IMR-90 (cell line): ENCODE results near the gene PHC2. TPM values are rescaled to one million over a fixed set of nuclear protein-coding genes. Genes with fewer than 3 reads are reported as not detected.

Experiments
- ELK1 ChIP-seq: fragments of 150-350 bp; IDR thresholded peaks from 2 replicates; pipeline ENCODE4 v1.6.1; 2016; ENCODE audit warnings: low read depth, mild to moderate bottlenecking, low read length, moderate library complexity, borderline replicate concordance
- polyA plus RNA-seq, 3 experiments: library from polyadenylated mRNA; depleted of rRNA; stranded (reverse); fragments of >200 nt; gene quantifications; 2 replicates each; pipeline ENCODE4 v1.2.3, GENCODE V29; 2012; ENCODE audit warnings: low replicate concordance in 1 of 3
- total RNA-seq: library from RNA; depleted of rRNA; stranded (reverse); fragments of >200 nt; gene quantifications from 2 replicates; pipeline ENCODE4 v1.2.3, GENCODE V29; 2012

The PHC2 gene
- total and polyA plus RNA-seq, 2 of the 4 experiments (the other 2 are of a cell fraction) = 46.4 to 98.1 TPM

- no peak for TF ChIP-seq ELK1
These were observed 80.1 kb downstream of the PHC2 start (continued) for GRCh38 chr1:33350611-33351280.
